ENCODE measurements around the gene S100A6.
"Not testable (repeated sequence)": the region's sequence is repeated elsewhere in the genome, so short reads cannot be mapped to it uniquely, and the experiment has no call there.

S100A6 gene

DNA sequence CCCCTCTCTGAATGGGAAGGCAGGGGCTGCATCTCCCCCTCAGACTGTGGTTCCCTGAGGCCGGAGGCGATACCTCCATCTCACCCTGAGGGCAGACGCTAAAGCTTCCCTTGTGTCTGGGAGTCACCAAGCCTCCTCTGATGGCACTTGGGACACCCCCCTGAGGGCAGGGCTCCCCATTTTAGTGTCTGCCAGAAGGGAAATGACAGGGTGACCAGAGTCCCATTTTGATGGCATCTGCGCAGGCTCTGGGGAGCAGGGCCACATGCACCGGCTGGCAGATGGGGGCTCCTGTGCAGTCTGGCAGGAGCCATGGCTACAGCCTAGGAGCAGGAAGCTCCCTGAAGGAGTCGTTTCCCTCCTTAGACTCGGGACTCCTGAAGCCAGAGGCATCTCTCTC, 28.2 kb upstream of the S100A6 start:
- DNase-seq (ENCODE audit: low read depth in 2 of 2) = no peak

DNA sequence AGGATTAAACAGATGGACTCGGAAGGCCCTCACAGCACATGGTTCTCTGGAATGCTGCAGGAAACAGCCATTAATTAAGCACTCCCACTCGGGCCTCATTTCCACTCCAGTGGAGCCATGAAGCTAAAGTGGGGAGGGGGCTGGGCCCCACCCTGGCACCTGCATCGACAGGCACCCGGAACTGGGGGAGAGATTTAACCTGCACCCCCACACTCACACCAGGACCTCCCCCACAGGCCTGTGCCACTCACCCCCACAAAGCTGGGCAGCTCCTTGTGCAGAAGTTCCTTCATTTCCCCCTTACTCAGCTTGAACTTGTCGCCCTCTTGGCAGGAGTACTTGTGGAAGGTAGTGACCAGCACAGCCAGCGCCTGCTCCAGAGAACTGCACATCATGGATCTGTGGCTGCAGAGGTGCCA, 27.7 kb upstream of the S100A6 start:
- no peak for DNase-seq (ENCODE audit: low read depth in 2 of 2)

DNA sequence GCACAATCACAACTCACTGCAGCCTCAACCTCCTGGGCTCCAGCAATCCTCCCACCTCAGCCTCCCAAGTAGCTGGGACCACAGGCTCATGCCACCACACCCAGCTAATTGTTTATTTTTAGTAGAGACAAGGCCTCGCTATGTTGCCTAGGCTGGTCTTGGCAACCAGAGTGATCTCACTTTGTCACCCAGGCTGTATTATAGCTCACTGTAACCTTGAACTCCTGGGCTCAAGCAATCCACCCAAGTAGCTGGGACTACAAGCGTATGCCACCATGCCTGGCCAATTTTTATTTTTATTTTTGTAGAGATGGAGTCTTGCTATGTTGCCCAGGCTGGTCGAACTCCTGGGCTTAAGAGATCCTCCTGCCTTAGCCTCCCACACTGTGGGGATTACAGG, 26.2 kb upstream of the S100A6 start:
- not testable (repeated sequence) for DNase-seq (ENCODE audit: low read depth in 2 of 2)

DNA sequence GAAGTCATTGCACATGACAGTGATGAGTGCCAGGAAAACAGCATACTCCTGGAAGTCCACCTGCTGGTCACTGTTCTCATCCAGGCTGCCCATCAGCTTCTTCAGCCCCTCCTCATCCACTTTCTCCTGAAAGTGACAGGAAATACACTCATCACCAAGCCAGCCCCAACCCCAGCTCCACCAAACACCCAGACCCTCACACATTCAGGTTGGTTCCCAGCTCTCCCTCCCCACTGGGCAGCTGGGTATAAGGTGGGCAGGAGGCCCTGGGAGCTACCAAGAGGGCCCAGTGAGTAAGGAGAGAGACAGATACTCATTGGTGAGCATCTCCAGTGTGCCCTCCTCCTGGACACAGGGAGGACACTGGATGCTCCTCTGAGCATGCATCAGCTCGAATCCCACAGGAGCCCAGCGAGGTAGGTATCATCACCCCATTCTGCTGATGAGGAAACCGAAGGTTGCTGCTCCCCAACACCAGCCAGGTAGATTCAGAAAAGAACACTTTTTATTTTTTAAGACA, 25.7 kb upstream of the S100A6 start:
- no peak for DNase-seq (ENCODE audit: low read depth in 2 of 2)

DNA sequence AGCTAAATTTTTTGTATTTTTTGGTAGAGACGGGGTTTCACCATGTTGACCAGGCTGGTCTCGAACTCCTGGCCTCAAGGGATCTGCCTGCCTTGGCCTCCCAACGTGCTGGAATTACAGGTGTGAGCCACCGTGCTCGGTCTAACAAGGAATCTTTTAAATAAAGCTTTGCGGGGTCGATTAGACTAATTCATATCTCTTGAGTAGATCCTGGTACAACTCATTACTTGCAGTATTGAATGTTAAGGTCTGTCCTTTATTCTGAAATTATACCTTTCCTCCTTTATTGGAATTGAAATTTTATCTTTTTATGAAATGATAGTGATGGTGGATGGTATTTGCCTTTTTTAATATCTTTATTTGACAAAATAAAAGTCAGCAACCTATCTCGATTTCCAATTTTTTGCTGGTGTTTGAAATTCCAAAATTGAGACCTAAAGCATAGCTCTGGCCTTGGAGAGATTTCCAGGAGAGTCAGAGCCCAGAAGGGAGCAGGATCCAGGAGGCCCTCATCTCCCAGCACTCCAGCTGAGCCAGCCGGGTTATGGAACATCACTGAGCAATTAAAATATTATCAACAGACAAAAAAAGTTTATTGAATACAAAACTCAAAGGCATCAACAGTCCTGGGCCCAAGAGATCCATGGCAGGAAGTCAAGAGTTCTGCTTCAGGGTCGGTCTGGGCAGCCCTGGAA, 25.1 kb upstream of the S100A6 start:
- DNase-seq (ENCODE audit: low read depth in 2 of 2) = no peak

DNA sequence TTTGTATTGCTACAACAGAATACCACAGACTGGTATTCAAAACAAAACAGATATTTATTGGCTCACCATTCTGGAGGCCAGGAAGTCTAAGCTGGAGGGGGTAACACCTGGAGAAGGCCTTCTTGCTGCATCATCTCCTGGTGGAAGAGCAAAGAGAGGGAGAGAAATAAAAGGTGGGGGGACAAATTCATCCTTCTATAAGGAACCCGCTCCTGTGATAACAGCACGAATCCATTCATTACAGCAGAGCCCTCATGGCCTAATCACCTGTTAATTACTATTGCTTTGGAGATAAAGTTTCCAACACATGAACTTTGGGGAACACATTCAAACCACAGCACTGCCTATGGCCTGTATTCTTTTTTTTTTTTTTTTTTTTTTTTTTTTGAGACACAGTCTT, 24.4 kb upstream of the S100A6 start:
- no peak for DNase-seq (ENCODE audit: low read depth in 2 of 2)

DNA sequence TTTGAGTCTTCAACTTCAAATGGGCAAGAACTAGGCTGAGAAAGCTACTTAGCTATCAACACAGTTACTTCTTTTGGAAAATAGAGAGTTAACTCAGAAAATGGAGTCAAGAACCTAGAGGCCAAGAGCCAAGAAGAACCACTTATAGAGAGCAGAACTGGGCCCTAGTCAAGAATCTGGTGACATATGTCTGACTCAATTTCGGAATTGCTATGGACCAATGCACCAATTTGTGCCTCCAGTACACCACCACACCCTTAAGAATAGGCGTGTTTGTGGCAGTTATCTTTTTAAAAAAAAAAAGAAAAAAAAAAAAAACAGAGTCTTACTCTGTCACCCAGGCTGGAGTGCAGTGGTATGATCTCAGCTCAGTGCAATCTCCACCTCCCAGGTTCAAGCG, 22.1 kb upstream of the S100A6 start:
- DNase-seq (ENCODE audit: low read depth in 2 of 2) = no peak

DNA sequence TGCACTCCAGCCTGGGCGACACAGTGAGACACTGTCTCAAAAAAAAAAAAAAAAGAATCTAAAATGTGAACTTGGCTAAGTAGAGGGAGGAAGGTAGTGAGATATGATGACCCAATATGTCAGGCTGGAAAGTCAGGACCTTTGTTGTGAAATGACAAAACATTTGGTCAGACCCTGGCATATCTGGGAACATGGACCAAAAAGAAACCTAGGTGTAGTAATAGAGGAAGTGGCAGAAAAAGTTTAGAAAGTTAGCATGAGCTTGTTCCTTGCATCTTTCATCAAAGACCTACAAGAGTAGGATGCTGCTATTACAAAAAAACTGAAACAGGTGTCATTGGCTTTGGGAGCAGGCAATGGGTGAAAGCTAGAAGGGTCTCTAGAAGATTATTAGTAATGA, 20.6 kb upstream of the S100A6 start:
- DNase-seq (ENCODE audit: low read depth in 2 of 2) = no peak

DNA sequence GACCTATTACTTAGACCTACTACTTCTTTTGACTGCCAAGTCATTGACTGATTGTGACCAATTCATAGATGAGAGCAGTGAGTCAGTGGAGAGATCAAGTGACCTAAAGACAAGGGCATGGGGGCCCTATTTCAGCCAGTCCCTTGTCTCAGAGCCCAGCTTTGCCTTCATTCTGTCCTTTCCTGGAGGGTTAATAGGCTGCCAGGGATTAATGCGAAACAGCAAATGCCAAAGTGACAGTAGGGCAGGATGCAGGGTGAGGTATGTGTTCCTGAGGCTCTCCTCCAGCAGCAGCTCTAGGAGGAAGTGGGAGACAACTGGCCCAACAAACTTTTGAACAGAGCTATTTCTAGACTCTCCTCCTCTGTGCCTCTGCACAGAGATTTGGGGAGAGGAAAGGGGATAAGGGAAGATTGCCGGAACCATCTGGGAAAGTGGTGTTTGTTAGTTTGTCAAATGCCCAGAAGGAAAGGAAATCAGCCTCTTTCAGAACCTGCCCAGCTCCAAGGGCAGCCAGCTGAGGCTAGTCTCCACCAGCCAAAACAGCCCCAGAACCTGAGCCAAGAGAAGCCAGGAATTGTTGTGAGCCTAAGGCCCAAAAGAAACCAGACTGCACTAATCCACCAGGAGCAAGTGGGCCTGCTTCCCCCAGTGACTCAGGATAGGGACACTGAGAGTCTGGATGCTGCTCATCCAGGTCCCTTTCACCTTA, 18.2 kb upstream of the S100A6 start:
- no peak for DNase-seq (ENCODE audit: low read depth in 2 of 2)

DNA sequence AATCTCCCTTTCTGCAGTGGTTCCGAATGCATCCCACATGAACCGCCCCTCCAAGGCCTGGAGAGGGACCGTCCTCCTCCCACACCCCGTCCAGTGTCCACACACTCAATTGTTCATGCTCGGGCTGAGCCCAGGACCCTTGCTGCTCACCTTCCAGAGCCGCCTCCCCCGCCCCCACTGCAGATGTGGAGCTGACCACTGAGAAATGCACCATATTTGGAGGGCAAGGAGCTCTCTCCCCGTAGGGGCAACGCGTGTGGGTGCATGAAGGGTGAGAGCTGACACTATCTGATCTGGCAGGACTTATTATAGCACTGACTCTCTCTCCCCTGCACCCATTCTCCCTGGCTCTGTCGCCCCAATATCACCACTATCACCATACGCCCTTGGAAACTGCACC, 17.3 kb upstream of the S100A6 start:
- DNase-seq (ENCODE audit: low read depth in 2 of 2) = no peak

DNA sequence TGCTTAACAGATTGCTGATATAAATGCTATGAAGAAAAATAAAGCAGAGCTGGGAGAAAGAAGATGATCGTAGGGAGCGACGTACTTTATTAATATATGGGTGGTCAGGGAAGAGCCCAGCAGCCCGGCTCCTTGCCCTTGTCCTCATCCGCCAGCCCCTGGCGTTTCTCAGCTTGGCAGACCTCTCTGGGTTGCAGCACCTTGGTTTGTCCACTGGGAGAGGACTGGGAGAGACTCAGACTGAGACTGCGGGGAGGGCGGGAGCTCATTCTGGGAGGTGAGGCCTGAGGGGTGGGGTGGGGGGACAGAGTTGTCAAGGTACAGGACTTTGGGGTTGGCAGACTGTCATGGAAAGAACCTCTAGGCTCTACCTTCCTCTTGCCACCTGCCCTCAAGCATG, 16.5 kb upstream of the S100A6 start:
- DNase-seq (ENCODE audit: low read depth in 2 of 2) = no peak

DNA sequence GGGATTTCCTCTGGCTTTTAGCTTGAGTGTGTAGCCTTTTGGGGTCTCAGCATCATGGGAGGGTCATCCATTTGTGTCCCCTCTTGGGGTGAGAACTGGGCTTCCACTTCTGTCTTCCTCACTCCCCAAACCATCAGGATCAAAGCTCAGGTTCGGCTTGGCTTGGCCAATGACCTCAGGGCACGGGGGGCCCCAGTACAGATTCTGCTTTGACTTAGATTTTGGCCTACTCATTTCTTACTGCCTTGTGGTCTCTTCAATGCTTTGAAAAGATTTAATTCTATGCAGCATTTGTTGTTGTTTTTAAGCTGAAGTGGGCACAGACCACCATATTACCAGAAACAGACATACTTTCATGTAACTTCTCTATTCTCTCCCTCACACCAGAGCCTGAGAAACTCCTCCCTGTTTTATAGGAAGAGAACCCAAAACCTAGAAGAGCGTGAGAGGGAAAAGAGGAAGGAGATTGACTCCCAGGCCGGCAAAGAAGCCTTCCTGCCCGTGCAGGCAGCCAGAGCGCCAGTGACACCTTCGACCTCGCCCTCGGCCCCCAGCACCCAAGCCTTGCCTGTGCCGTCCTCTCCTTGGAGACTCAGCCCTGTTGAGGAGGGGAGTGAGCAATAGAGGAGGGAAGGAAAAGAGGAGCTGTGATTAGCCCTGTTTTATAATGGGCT, 15.2 kb upstream of the S100A6 start:
- no peak for DNase-seq (ENCODE audit: low read depth in 2 of 2)

DNA sequence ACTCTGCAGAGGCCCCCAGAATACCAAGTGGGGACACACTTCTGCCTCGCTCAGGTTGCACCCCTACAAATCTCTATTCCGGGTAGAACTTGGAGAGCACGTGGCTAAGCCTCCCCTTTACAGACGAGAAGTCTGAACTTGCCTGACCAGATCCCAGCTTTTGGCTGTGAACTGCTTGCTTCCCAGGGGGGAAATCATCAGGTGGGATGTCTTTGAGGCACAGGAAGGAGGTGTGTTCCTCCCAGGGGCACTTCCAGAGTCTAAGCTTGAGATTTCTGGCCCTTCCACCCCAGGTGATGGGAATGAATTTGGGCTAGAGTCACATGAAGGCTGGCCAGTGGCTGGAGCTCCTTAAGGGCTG, 14.6 kb upstream of the S100A6 start:
- no peak for DNase-seq (ENCODE audit: low read depth in 2 of 2)

DNA sequence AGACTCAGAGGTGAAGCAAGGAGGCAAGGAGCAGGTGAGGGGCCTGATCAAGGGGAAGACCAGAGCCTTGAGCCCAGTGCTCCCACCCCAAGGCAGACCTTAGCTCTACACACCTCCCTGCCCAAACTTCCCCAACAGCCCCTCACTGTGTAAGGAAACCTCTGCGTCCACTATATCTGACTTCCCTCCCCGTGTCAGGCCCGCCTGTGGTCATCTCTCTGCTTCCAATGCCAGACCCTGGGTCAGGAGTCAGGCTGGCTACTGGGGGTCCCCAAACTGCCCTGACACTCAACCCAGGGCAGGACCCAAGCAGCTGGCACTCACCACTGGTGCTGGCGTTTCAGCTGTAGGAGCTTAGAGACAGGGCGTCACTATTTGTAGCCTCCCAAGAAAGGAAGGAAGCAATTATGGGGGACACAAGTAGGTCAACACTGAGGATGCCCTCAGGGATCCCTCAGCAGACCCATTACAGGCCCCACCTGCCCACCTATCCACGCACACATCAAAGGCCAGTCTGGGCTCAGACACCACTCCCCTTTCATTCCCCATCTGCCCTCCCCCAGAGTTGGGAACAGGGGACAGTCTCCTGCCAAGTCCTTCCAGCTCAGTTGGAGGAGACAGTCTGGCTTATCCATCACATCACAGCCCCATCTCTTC, 14.1 kb upstream of the S100A6 start:
- DNase-seq (ENCODE audit: low read depth in 2 of 2) = no peak

DNA sequence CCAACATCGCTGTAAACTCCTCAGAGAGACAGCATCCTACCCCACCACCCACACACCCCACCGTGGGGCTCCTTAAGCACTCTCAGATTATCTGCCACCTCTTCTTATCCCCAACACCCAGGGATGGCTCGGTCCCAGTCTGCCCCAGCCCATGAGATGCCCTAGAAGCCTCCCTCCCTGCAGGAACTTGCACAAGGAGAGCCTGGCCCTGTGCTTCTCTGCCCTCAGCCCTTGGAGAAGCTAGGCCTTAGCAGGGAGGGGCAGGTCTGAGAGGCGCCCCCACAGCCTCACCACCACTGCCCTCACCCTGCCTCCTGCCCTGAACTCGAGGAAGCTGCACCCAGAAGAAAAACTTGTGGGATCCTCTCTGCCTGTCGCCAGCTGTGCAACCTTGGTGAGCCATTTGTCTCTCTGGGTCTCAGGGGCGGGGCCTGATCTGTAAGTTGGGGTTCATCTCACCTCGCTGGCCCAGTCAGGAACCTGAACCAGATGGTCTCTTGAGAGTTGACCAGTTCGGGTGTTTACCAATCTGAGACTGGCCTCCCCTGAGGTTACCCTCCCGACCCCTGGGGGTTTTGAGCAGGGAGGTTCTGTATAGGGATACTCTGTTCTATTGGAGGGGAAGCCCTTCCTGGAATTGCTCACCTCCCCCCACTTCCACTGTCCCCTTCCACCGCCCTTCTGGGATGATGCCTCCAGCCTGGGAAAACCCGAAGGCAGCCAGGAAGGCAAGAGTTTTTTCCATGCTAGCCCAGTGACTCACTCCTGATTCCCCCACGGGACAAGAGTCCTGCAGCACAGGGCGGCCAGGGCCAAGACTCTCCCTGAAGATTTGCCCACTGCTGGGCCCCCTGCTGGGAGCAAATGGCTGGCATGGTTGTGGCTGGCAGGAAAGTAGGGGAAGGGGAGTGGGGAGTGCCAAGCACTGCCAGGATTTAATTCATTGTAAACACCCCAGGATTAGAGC, 13.2 kb upstream of the S100A6 start, which contains the start of gene S100A3:
S100A3 (minus strand) TSS at position 537 of the 967 bp plus-strand sequence. CDS start 773 bp downstream, outside the sequence.
- no peak for DNase-seq (ENCODE audit: low read depth in 2 of 2)

DNA sequence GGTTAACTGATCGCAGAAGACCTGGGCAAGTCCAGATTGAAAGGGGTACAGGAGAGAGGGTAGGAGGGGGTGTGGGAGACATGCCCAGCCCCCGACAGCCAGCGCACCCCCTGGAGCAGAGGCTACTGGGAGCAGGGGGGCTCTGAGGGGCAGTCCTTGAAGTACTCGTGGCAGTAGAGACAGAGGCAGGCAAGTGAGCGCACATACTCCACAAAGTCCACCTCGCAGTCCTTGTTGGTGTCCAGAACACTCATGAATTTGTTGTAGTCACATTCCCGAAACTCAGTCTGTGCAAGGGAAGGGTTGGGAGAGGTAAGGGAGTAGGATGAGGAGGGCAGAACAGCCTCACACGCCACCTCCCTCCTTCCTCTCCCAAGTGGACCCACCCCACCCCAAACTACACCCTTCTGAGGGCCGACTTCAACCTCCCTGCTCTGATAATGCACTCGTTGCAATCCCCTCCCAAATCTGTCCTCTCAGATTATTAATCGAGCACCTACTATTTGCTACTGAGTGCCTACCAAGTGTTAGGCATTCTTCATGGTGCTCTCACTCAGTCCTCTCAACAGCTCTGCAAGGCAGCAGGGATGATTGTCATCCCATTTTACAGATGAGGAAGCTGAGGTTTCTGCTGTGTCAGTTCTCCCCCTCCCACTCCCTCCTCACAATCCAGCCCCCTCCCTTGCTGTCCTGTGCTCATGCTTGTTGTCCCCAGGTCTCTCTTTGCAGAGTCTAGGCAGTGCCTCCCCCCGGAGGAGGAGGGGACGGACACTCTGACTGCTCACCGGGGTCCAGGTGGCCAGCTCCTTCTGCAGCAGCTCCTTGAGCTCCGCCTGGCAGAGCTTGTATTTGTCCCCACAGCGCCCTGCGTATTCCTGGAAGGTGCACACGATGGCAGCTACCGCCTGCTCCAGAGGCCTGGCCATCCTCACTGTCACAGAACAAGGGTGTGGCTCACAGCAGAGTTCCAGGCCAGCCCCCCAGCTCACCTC, 12.1 kb upstream of the S100A6 start:
- no peak for DNase-seq (ENCODE audit: low read depth in 2 of 2)

DNA sequence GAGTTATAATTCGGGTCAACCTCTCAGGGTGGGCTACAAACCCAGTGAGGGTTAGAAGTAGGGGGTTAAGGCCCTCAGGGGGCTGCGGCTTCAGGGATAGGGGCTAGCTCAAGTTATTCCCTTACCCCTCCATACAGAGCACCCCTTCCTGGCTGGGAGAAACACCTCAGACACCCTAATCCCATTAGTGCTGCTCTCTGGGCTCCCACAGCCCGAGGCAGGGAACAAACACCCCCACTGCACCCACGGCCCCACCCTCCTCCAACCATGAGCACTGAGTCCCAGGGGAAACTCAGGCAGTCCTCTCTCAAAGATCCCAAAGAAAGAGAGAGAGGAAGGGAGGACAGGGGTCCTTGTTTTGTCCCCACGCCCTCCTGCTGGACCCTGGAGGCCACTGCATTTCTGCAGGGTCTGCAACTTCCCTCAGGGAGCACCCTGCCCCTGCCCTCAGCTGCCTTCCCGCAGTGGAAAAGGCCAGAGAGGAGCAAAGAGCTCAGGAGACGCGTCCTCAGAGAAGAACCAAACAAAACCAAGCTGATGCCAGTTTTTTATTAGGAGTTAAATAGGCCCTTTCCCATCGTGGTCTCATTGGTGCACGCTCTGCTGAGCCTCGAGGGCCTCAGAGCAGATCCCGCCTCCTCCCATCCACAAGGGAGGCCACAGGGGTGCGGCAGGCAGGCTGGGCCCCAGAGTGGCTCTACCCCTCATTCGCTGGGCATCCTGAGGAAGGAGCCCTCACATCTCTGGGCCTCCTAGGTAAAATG, 11.2 kb upstream of the S100A6 start:
- DNase-seq (ENCODE audit: low read depth in 2 of 2) = no peak

DNA sequence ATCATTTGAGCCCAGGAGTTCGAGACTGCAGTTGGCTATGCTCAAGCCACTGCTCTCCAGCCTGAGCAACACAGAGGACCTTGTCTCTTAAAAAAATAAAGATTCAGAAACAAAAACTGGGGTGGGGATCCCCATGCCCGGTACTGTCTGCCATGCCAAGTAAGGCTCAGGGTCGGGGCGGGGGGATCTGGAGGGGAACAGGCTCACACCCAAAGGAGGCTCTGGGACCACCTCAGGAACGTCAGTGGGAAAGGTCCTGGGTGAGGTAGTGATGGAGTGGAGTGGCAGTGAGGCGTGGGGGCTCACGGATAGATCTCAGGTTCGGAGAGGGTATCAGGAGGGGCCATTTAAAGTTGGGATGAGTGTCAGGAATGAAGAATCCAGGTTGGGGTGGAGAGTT, 10.6 kb upstream of the S100A6 start:
- DNase-seq (ENCODE audit: low read depth in 2 of 2) = no peak

Measured in activated CD4-positive, alpha-beta T cell treated with anti-CD3 and anti-CD28 coated beads for 24 hours (primary cell).